ENCODE results near the gene COX15. TPM values are rescaled to one million over a fixed set of nuclear protein-coding genes. Genes with fewer than 3 reads are reported as not detected.

Gene COX15
- total and polyA plus RNA-seq, 2 donors (not counting 3 experiments of a cell fraction or from before 2014, with no cell fraction given) = 16.6 to 34.6 TPM

DNA sequence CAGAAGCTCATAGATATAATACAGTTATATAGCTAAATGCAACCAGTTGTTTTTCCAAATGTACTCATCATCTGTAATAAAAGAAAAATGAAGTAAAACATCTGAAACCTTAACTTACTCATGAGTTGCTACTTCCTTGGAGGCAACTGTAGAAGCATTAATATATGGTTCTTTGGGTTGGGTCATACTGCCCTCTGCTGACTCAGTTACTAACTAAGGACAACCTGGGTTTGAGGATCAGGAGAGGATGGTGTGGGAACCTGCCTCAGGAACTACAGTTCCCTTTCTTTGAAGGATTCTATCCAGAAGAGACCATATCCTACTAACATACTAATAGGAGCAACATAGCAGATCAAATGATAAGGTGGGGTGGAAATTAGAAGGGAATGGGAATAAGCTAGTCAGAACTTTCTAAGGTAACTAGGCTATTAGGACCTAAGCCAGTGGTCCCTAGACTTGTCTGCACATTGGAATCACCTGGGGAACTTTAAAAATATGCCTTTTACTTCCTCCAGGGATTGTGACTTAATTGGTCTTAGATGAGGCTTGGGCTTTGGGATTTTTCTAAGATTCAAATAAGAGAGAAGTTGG, 20.7 kb downstream of the COX15 start:
- Histone ChIP-seq H3K9me1 (replicated peaks; ENCODE audit: control insufficient read depth, extremely low read depth, insufficient read depth, low read length) (no peaks in the 10 kb centered on the region), H4K20me1 (replicated peaks; ENCODE audit: control insufficient read depth, extremely low read depth, insufficient read depth, low read length) (no peaks in the 10 kb centered on the region), H3K4me3 (replicated peaks in 1 of 3; ENCODE audit: insufficient read depth in 1 of 3, low read depth in 1 of 3, low read length in 3 of 3) (no peak overlapping the region), H3K4me1 (ENCODE audit: control insufficient read depth, extremely low read depth, insufficient read depth, low read length) (no peaks in the 10 kb centered on the region), H3K36me3 (ENCODE audit: control insufficient read depth in 2 of 2, extremely low read depth in 1 of 2, insufficient read depth in 2 of 2, low read length in 2 of 2) (peaks cover 10 to 12% of the 10 kb centered on the region in 2 experiments), H3K9ac (replicated peaks; ENCODE audit: extremely low read depth, insufficient read depth, low read length) (no peak overlapping the region), H3K27ac (ENCODE audit: insufficient read depth, low read depth, low read length) (no peak overlapping the region), H3K27me3 (ENCODE audit: control insufficient read depth in 2 of 2, insufficient read depth in 2 of 2, low read length in 2 of 2) (no peaks in the 10 kb centered on the region), H3K79me2 (ENCODE audit: control insufficient read depth, insufficient read depth, low read length) (no peaks in the 10 kb centered on the region), H2AFZ (ENCODE audit: low read depth, low read length) (no peak overlapping the region), H3K9me3 (replicated peaks; ENCODE audit: control insufficient read depth, insufficient read depth, low read length) (no peaks in the 10 kb centered on the region), H3K4me2 (ENCODE audit: insufficient read depth, low read length) (no peak overlapping the region)
- dilution Hi-C loops (cut with MboI; ENCODE audit: extremely low pct_ligation_motif_present, low sequenced_read_pairs) (no loop called here), intact Hi-C loops (cut with micrococcal nuclease) (loop anchor here (1.0 to 5.0 kb wide), 5 partner anchors 81 to 318 kb away; partner anchors contain the start of gene SLC25A28)
- POLR2A ChIA-PET = no interaction called here
- FAIRE-seq (peak; percentile 81), DNase-seq (ENCODE audit: low read depth, low spot score) (peak; percentile 67)
- CTCF ChIA-PET = interaction anchor here (0.6 to 2.9 kb wide), 13 partner anchors 9 to 275 kb away, joined by 3 to 24 read pairs (median 4); partner anchors contain the start of genes COX15, CUTC and ENTPD7
- no TSS peak for BruUV-seq (replicated peaks)
- TF ChIP-seq FOS (IDR thresholded peaks at IDR 0.05; ENCODE audit: borderline replicate concordance, insufficient read depth, low read length) (no peak), EZH2 (IDR thresholded peaks at IDR 0.05; ENCODE audit: borderline replicate concordance, low read depth, low read length, severe bottlenecking) (no peak)
- TF ChIP-seq, protein P1, sequence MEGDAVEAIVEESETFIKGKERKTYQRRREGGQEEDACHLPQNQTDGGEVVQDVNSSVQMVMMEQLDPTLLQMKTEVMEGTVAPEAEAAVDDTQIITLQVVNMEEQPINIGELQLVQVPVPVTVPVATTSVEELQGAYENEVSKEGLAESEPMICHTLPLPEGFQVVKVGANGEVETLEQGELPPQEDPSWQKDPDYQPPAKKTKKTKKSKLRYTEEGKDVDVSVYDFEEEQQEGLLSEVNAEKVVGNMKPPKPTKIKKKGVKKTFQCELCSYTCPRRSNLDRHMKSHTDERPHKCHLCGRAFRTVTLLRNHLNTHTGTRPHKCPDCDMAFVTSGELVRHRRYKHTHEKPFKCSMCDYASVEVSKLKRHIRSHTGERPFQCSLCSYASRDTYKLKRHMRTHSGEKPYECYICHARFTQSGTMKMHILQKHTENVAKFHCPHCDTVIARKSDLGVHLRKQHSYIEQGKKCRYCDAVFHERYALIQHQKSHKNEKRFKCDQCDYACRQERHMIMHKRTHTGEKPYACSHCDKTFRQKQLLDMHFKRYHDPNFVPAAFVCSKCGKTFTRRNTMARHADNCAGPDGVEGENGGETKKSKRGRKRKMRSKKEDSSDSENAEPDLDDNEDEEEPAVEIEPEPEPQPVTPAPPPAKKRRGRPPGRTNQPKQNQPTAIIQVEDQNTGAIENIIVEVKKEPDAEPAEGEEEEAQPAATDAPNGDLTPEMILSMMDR (IDR thresholded peaks at IDR 0.05; ENCODE audit: extremely low read depth in 1 of 2, insufficient read depth in 1 of 2, low read depth in 1 of 2, low read length in 2 of 2) = peak; percentile 36 to 46
